Effector memory CD4-positive, alpha-beta T cell (primary cell): ENCODE data around the gene UBAC2.

Source experiments
- DNase-seq, 3 donors: peaks; one replicate each; pipeline ENCODE4 v3.0.0-alpha.2; 2020
- H3K27ac ChIP-seq: 2 replicates; pipeline ENCODE4 v1.7.0; 2013; ENCODE audit warnings: mild to moderate bottlenecking, low read length, moderate library complexity; ENCODE audit not compliant: insufficient read depth, poor library complexity, severe bottlenecking
- H3K27me3 ChIP-seq: replicated peaks from 2 replicates; pipeline ENCODE4 v1.7.0; 2013; ENCODE audit warnings: mild to moderate bottlenecking, low read length; ENCODE audit not compliant: insufficient read depth, control insufficient read depth, poor library complexity, severe bottlenecking
- H3K36me3 ChIP-seq: 2 replicates; pipeline ENCODE4 v1.7.0; 2013; ENCODE audit warnings: mild to moderate bottlenecking, low read length, moderate library complexity; ENCODE audit not compliant: control insufficient read depth, insufficient read depth
- H3K4me1 ChIP-seq: 2 replicates; pipeline ENCODE4 v1.7.0; 2013; ENCODE audit warnings: low read length, mild to moderate bottlenecking; ENCODE audit not compliant: control insufficient read depth, insufficient read depth, poor library complexity, severe bottlenecking
- H3K4me3 ChIP-seq: 2 replicates; pipeline ENCODE4 v1.7.0; 2013; ENCODE audit warnings: low read length, low read depth, mild to moderate bottlenecking; ENCODE audit not compliant: insufficient read depth, poor library complexity, severe bottlenecking
- H3K9me3 ChIP-seq: 2 replicates; pipeline ENCODE4 v1.7.0; 2013; ENCODE audit warnings: mild to moderate bottlenecking, low read length, moderate library complexity; ENCODE audit not compliant: control insufficient read depth

UBAC2 gene

DNA sequence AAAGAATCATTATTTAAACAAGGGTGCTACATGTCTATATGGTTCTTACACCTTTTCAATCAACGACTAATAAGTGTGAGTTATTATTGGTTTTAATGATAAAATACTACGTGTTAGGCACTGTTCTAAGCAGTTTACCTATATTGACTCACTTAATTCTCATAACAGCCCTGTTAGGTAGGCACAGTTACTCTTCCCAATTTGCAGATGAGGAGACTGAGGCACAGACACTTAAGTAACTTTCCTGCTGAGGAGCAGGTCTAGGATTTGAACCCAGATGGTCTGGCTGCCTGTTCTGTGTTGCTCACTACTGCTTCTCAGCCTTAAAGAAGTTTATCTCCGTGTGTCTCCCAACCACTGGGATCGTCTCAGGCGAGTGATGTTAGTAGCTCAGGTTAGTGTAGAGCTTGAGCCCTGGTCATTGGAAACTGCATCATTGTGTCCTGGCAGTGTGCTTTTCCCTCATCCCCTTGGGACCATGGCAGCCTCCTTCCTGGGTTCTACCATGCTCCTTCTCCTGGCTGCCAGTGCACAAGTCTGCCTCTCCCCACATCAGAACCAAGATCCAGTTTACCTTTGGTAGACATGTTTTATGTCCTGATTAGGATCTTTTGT lies 10.9 kb downstream of the UBAC2 start:
- Histone ChIP-seq H3K9me3 (no peaks in the 10 kb centered on the region), H3K4me1 (peaks cover 26% of the 10 kb centered on the region), H3K27ac (no peak overlapping the region), H3K36me3 (peaks cover 4% of the 10 kb centered on the region), H3K27me3 (no peaks in the 10 kb centered on the region), H3K4me3 (no peak overlapping the region)
- DNase-seq = no peak

DNA sequence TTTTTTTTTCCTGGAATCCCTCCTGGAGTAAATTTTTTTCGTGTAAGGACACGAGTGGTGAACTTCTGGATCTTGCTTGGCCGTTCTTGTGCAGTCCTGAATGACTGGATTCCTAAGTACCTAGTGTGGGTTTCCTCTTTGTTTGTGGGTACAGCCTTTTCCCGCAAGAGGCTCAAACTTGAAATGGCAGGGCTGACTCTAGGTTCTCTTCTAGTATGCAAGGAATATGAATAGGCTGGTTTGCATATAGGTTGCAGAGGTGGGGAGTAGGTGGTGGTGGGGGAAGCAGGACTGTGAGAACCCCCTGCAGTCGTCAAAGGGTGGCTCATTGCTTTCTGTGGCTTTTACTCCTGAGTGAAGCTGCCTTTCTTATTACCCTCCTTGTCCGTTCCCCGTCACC lies 13.6 kb downstream of the UBAC2 start:
- H3K27ac ChIP-seq = peak overlapping the region; percentile 80
- H3K4me3 ChIP-seq = peak overlapping the region; percentile 42
- no peak for DNase-seq
- no peaks in the 10 kb centered on the region for H3K36me3 ChIP-seq
- no peaks in the 10 kb centered on the region for H3K9me3 ChIP-seq
- peaks cover 48% of the 10 kb centered on the region for H3K4me1 ChIP-seq
- no peaks in the 10 kb centered on the region for H3K27me3 ChIP-seq

DNA sequence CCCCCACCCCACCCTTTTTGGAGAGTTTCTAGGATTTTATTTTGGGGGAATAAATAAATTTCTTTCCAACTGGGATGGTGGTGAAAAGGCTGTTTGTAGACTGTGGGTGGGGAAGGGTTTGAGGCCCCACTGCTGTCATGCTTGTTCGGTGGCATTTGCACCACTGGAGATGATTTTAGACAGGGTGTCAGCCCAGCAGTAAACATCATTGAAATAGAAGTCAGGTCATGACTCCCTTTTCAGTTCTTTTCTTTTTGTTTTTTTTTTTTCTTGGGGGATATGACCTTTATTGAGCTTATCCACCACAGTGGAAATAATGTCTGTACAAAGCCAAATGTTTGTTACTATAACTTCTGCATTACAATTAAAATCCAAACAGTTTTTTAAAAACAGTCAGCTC lies 14.1 kb downstream of the UBAC2 start:
- peaks cover 53% of the 10 kb centered on the region for H3K4me1 ChIP-seq
- no peaks in the 10 kb centered on the region for H3K27me3 ChIP-seq
- H3K9me3 ChIP-seq = no peaks in the 10 kb centered on the region
- no peak for DNase-seq
- H3K4me3 ChIP-seq = peak overlapping the region; percentile 42
- peak overlapping the region; percentile 80 for H3K27ac ChIP-seq
- no peaks in the 10 kb centered on the region for H3K36me3 ChIP-seq

DNA sequence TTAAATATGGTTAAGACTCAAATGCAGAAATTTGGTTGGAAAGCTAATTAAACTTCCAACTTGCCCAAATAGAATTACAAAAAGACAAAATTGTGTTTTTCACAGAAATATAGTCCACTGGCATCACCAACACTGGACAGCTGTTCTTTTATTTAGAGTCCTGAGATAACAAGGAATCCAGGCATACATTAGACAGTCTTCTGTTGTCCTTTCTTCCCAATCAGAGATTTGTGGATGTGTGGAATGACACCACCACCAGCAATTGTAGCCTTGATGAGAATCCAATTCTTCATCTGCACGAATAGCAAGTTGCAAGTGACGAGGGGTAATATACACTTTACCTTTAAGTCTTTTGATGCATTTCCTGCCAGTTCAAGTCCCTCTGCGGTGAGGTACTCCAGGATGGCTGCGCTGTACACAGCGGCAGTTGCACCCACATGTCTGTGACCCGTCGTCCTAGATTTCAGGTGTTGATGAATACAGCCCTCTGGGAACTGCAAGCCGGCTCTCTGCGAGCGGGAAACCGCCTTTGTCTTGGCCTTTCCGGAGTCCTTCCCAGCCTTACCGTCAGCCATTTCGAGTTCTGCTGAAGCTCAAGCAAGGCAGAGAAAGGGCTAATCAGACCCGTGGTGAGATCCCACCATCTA lies 14.7 kb downstream of the UBAC2 start:
- H3K36me3 ChIP-seq = no peaks in the 10 kb centered on the region
- H3K4me1 ChIP-seq = peaks cover 58% of the 10 kb centered on the region
- H3K9me3 ChIP-seq = no peaks in the 10 kb centered on the region
- H3K4me3 ChIP-seq = peak overlapping the region; percentile 42
- peak overlapping the region; percentile 80 for H3K27ac ChIP-seq
- peak; percentile 61 to 66 (median 65) for DNase-seq
- H3K27me3 ChIP-seq = no peaks in the 10 kb centered on the region

DNA sequence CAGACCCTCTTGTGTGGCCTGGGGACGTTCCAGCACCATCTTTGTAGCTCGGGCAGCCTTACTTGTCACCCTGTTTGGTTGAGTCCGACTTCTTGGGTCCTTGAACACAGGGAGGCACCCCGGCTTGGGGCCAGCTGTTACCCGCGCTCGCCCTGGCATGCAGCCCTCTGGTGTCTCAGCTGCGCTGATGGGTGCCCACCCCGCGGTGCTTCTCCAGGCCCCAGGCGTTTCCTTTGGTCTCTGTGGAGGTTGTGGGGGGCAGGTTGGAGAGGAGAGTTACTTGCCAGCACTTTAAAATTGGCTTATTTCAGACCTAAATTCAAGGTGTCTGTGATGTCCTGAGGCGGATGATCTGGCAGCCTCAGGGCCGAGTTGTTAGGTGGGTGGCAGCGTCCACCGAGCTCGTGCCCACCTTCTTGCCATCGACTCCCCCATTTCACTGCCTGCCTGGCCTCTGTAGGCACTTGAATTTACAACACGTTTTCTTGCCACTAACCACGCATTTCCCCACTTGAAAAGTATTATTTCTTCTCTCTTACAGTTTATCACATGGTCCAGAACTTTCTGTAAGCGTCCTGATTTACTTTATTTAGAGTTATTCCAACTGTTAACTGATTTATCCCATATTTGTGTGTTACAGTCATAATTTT lies 16.9 kb downstream of the UBAC2 start:
- Histone ChIP-seq H3K9me3 (no peaks in the 10 kb centered on the region), H3K27ac (peak overlapping the region; percentile 57), H3K4me3 (no peak overlapping the region), H3K4me1 (peaks cover 71% of the 10 kb centered on the region), H3K36me3 (no peaks in the 10 kb centered on the region), H3K27me3 (no peaks in the 10 kb centered on the region)
- no peak for DNase-seq

DNA sequence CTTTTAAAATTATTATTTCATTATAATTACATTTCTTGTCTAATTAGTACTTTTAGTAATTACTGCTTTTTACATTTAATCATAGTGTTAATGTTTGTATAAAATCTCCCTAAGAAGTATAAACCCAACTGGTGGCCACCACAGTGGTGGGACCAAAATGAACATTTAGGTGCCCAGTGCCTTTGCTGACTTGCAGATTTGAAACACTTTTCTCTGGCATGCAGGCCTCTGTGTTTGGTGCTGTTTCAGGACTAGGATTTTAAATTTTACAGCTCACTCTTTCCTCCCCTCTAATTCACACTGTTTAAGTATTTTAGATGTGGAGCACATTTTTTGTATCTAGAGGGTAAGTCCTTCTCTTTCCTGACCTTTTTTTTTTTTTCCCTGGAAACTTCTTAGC lies 17.5 kb downstream of the UBAC2 start:
- Histone ChIP-seq H3K27ac (peak overlapping the region; percentile 63), H3K27me3 (no peaks in the 10 kb centered on the region), H3K4me1 (peaks cover 71% of the 10 kb centered on the region), H3K9me3 (no peaks in the 10 kb centered on the region), H3K4me3 (peak overlapping the region; percentile 27), H3K36me3 (no peaks in the 10 kb centered on the region)
- DNase-seq = no peak

DNA sequence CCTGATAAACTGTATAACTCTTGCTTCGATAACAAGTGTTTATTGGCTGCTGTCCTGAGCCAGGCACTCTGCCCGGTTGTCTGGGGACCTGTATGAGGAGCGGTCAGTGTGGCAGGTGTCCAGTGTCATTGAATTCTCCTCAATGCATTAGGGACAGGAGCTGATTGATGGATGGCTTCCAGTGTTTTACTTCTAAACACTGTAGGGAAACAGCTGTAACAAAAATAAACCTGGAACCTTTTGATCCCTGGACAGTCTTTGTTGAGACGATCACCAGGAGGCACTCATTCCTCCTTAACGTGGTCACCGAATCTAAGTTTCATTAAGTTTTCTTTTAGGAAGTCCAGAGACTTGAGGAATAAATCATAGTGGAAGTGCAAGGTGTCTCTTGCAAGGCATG lies 17.9 kb downstream of the UBAC2 start:
- no peaks in the 10 kb centered on the region for H3K9me3 ChIP-seq
- H3K27ac ChIP-seq = peak overlapping the region; percentile 63
- H3K4me3 ChIP-seq = peak overlapping the region; percentile 27
- H3K36me3 ChIP-seq = no peaks in the 10 kb centered on the region
- no peak for DNase-seq
- no peaks in the 10 kb centered on the region for H3K27me3 ChIP-seq
- peaks cover 72% of the 10 kb centered on the region for H3K4me1 ChIP-seq

DNA sequence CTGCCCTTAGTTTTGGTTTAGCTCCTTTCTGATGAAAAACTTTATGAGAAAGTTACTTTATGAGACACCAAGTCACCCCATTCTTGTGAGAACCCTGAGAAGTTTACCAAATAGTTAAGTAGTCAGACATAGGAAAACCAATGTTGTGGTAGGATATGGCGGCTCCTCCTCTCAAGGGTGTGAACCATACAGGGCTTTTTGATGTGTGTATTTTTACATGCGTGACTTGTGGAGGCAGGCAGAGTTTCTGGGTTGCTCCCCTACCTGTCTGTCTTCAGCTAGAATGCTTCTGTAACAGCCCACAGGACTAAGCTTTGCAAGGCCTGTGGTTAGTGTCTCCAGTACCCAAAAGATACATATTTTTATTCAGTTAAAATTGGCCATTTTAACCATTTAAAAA lies 18.3 kb downstream of the UBAC2 start:
- H3K27me3 ChIP-seq = no peaks in the 10 kb centered on the region
- DNase-seq = peak; percentile 42 to 62 (median 57)
- H3K9me3 ChIP-seq = no peaks in the 10 kb centered on the region
- H3K36me3 ChIP-seq = no peaks in the 10 kb centered on the region
- H3K27ac ChIP-seq = peak overlapping the region; percentile 63
- peaks cover 76% of the 10 kb centered on the region for H3K4me1 ChIP-seq
- peak overlapping the region; percentile 27 for H3K4me3 ChIP-seq

DNA sequence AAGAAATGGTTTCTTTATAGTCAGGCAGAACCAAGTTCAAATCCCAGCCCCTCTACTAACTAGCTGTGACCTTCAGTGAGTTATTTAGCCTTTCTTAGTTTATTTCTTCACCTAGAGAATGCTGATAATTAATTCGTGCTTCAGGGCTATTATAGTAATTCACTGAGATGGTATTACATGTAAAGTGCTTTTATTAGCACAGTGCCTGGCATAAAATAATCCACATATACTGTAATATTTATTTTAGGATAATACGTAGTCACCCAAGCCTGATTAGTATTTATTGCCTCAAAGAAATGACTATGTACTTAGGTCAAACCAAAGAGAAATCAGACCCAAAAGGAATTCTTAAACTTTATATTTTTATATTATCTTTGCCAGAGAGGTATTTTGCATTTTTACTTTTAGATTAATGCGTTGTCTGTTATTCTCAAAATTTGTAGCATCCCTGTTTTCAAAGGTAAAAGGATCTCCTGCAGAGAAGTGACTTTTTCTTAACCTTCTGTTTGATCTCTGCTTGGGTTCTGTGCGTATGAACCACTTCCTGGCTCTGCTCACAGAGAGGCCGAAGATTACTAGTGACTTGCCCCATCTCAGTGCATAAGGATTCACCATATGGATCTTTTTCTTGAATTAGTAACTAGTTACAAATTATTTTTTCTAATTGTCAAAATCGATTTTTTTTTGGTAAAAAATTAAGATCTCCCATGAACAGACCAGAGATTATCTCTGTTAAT lies 19.7 kb downstream of the UBAC2 start:
- no peak overlapping the region for H3K4me3 ChIP-seq
- no peaks in the 10 kb centered on the region for H3K36me3 ChIP-seq
- peak overlapping the region; percentile 63 for H3K27ac ChIP-seq
- no peak for DNase-seq
- H3K27me3 ChIP-seq = no peaks in the 10 kb centered on the region
- no peaks in the 10 kb centered on the region for H3K9me3 ChIP-seq
- peaks cover 71% of the 10 kb centered on the region for H3K4me1 ChIP-seq
